Measurements from ENCODE around the gene CSDE1. TPM values are rescaled to one million over a fixed set of nuclear protein-coding genes. Genes with fewer than 3 reads are reported as not detected.

CSDE1 gene
- total RNA-seq, 1 experiment from 2014 or later = 595 TPM

DNA sequence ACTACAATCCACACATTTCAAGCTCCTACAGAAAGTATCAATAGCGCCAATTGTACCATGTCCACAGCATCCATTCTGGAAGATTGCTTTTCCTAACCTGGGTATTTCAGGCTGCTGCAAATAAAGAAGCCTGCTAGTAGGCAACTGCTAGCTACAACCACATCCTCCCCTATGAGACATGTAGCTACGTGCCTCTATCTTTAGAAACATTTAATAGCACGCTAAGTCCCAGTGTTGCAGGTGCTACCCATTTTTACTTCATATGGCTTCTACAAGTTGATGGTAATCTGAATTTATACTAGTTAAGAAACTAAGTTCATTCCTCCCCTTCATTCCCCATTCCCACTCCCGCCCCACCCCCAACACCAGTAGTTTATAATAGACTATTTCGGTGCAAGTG, 55.0 kb downstream of the CSDE1 start:
- ATAC-seq (no peak), DNase-seq (ENCODE audit: low spot score) (no peak)
- CTCF ChIA-PET = interaction anchor here (0.5 to 1.2 kb wide), 2 partner anchors 34 to 771 kb away, joined by 3 to 5 read pairs; partner anchors contain the start of gene DENND2C
- POLR2A ChIA-PET = no interaction called here
- Mint-ChIP-seq H3K27me3 (ENCODE audit: low read depth) (no peaks in the 10 kb centered on the region), H3K27ac (no peak overlapping the region), H3K36me3 (peaks cover 12% of the 10 kb centered on the region), H3K9me3 (no peaks in the 10 kb centered on the region), H3K4me3 (no peak overlapping the region), H3K4me1 (no peaks in the 10 kb centered on the region)
- TF ChIP-seq, protein P1, sequence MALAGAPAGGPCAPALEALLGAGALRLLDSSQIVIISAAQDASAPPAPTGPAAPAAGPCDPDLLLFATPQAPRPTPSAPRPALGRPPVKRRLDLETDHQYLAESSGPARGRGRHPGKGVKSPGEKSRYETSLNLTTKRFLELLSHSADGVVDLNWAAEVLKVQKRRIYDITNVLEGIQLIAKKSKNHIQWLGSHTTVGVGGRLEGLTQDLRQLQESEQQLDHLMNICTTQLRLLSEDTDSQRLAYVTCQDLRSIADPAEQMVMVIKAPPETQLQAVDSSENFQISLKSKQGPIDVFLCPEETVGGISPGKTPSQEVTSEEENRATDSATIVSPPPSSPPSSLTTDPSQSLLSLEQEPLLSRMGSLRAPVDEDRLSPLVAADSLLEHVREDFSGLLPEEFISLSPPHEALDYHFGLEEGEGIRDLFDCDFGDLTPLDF (CRISPR knock-in tag; IDR thresholded peaks at IDR 0.05) = no peak
- TF ChIP-seq KAT7 (CRISPR knock-in tag; IDR thresholded peaks at IDR 0.05; ENCODE audit: borderline replicate concordance) = no peak
- TF ChIP-seq, protein P2, sequence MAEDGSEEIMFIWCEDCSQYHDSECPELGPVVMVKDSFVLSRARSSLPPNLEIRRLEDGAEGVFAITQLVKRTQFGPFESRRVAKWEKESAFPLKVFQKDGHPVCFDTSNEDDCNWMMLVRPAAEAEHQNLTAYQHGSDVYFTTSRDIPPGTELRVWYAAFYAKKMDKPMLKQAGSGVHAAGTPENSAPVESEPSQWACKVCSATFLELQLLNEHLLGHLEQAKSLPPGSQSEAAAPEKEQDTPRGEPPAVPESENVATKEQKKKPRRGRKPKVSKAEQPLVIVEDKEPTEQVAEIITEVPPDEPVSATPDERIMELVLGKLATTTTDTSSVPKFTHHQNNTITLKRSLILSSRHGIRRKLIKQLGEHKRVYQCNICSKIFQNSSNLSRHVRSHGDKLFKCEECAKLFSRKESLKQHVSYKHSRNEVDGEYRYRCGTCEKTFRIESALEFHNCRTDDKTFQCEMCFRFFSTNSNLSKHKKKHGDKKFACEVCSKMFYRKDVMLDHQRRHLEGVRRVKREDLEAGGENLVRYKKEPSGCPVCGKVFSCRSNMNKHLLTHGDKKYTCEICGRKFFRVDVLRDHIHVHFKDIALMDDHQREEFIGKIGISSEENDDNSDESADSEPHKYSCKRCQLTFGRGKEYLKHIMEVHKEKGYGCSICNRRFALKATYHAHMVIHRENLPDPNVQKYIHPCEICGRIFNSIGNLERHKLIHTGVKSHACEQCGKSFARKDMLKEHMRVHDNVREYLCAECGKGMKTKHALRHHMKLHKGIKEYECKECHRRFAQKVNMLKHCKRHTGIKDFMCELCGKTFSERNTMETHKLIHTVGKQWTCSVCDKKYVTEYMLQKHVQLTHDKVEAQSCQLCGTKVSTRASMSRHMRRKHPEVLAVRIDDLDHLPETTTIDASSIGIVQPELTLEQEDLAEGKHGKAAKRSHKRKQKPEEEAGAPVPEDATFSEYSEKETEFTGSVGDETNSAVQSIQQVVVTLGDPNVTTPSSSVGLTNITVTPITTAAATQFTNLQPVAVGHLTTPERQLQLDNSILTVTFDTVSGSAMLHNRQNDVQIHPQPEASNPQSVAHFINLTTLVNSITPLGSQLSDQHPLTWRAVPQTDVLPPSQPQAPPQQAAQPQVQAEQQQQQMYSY (CRISPR knock-in tag; IDR thresholded peaks at IDR 0.05) = no peak
- no peak for TF ChIP-seq JAZF1 (CRISPR knock-in tag; IDR thresholded peaks at IDR 0.05)
- no peak for TF ChIP-seq RORB (CRISPR knock-in tag; IDR thresholded peaks at IDR 0.05)
- TF ChIP-seq NR1H2 (CRISPR knock-in tag; IDR thresholded peaks at IDR 0.05) = no peak
- no peak for TF ChIP-seq CREM (CRISPR knock-in tag; IDR thresholded peaks at IDR 0.05)
- TF ChIP-seq IRF2 (CRISPR knock-in tag; IDR thresholded peaks at IDR 0.05; ENCODE audit: borderline replicate concordance, low read depth) = no peak
- TF ChIP-seq SMAD4 (CRISPR knock-in tag; IDR thresholded peaks at IDR 0.05) = no peak
- no peak for TF ChIP-seq NR2C2 (CRISPR knock-in tag; IDR thresholded peaks at IDR 0.05)
- TF ChIP-seq EMX1 (CRISPR knock-in tag; IDR thresholded peaks at IDR 0.05) = no peak
- TF ChIP-seq, protein P3, sequence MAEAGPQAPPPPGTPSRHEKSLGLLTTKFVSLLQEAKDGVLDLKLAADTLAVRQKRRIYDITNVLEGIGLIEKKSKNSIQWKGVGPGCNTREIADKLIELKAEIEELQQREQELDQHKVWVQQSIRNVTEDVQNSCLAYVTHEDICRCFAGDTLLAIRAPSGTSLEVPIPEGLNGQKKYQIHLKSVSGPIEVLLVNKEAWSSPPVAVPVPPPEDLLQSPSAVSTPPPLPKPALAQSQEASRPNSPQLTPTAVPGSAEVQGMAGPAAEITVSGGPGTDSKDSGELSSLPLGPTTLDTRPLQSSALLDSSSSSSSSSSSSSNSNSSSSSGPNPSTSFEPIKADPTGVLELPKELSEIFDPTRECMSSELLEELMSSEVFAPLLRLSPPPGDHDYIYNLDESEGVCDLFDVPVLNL (CRISPR knock-in tag; IDR thresholded peaks at IDR 0.05; ENCODE audit: borderline replicate concordance, low read depth) = no peak
- no peak for TF ChIP-seq TEAD4 (CRISPR knock-in tag; IDR thresholded peaks at IDR 0.05)
- TF ChIP-seq, protein P4, sequence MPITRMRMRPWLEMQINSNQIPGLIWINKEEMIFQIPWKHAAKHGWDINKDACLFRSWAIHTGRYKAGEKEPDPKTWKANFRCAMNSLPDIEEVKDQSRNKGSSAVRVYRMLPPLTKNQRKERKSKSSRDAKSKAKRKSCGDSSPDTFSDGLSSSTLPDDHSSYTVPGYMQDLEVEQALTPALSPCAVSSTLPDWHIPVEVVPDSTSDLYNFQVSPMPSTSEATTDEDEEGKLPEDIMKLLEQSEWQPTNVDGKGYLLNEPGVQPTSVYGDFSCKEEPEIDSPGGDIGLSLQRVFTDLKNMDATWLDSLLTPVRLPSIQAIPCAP (CRISPR knock-in tag; IDR thresholded peaks at IDR 0.05) = no peak
- no peak for TF ChIP-seq SOX15 (CRISPR knock-in tag; IDR thresholded peaks at IDR 0.05)
- TF ChIP-seq PRRX2 (CRISPR knock-in tag; IDR thresholded peaks at IDR 0.05) = no peak
- TF ChIP-seq, protein P5, sequence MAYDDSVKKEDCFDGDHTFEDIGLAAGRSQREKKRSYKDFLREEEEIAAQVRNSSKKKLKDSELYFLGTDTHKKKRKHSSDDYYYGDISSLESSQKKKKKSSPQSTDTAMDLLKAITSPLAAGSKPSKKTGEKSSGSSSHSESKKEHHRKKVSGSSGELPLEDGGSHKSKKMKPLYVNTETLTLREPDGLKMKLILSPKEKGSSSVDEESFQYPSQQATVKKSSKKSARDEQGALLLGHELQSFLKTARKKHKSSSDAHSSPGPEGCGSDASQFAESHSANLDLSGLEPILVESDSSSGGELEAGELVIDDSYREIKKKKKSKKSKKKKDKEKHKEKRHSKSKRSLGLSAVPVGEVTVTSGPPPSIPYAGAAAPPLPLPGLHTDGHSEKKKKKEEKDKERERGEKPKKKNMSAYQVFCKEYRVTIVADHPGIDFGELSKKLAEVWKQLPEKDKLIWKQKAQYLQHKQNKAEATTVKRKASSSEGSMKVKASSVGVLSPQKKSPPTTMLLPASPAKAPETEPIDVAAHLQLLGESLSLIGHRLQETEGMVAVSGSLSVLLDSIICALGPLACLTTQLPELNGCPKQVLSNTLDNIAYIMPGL (CRISPR knock-in tag; IDR thresholded peaks at IDR 0.05) = no peak
- TF ChIP-seq FOXJ3 (CRISPR knock-in tag; IDR thresholded peaks at IDR 0.05; ENCODE audit: borderline replicate concordance) = no peak
- TF ChIP-seq, protein P6, sequence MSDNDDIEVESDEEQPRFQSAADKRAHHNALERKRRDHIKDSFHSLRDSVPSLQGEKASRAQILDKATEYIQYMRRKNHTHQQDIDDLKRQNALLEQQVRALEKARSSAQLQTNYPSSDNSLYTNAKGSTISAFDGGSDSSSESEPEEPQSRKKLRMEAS (CRISPR knock-in tag; IDR thresholded peaks at IDR 0.05) = no peak

Measured in WTC11 (cell line).